Measurements from ENCODE around the gene TP53TG5.

DNA sequence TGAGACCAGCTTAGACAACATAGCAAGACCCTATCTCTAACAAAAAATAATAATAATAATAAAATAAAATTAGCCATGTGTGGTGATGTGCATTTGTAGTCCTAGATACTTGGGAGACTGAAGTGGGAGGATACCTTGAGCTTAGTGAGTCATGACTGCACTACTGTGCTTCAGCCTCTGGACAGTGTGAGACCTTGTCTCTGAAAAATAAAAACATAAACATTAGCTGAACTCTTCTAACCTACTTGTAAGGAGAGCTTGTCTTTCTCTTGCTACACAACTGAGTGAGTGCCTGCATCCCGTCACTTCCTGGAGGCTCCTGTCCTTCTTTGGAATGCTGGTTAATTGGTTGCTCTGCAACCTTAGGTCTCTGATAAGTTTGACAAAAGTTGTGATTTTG lies 24.8 kb upstream of the TP53TG5 start:
- no peak for TF ChIP-seq CTCF (IDR thresholded peaks at IDR 0.05)
- no peak for TF ChIP-seq EP300 (IDR thresholded peaks at IDR 0.05)
- no peak for TF ChIP-seq POLR2A (IDR thresholded peaks at IDR 0.05)

All from tibial nerve (tissue), 4 donors.